Mesendoderm (in vitro differentiated cells): Measurements from ENCODE around the gene HUS1.

Experiments used
- DNase-seq: peaks from one replicate; pipeline ENCODE4 v3.0.0; 2013
- H2AK5ac ChIP-seq: 2 replicates; pipeline ENCODE4 v1.6.1; 2013; ENCODE audit warnings: low read length, inconsistent platforms
- H2BK120ac ChIP-seq: 2 replicates; pipeline ENCODE4 v1.6.1; 2013; ENCODE audit warnings: low read depth, mild to moderate bottlenecking, low read length, moderate library complexity, mixed read lengths
- H2BK15ac ChIP-seq: replicated peaks from 2 replicates; pipeline ENCODE4 v1.6.1; 2013; ENCODE audit warnings: low read depth, mild to moderate bottlenecking, moderate library complexity
- H2BK5ac ChIP-seq: 2 replicates; pipeline ENCODE4 v1.6.1; 2013; ENCODE audit warnings: low read length, inconsistent platforms
- H3K18ac ChIP-seq: 2 replicates; pipeline ENCODE4 v1.6.1; 2013; ENCODE audit warnings: mild to moderate bottlenecking, low read length, mixed read lengths
- H3K23ac ChIP-seq: one replicate; pipeline ENCODE4 v1.6.1; 2013; ENCODE audit warnings: low read length
- H3K27ac ChIP-seq: 2 replicates; pipeline ENCODE4 v1.5.1; 2013; ENCODE audit warnings: low read depth, mild to moderate bottlenecking, inconsistent platforms, low read length, moderate library complexity
- H3K27me3 ChIP-seq: 2 replicates; pipeline ENCODE4 v1.6.1; 2013; ENCODE audit warnings: low read length, control low read depth, mild to moderate bottlenecking, inconsistent platforms; ENCODE audit not compliant: insufficient read depth, poor library complexity
- H3K36me3 ChIP-seq: 2 replicates; pipeline ENCODE4 v1.6.1; 2013; ENCODE audit warnings: low read length, inconsistent platforms; ENCODE audit not compliant: control insufficient read depth, insufficient read depth
- H3K4ac ChIP-seq: one replicate; pipeline ENCODE4 v1.6.1; 2013; ENCODE audit warnings: low read depth, mild to moderate bottlenecking, low read length, moderate library complexity
- H3K4me1 ChIP-seq: 2 replicates; pipeline ENCODE4 v1.6.1; 2013; ENCODE audit warnings: low read depth, low read length, inconsistent platforms; ENCODE audit not compliant: control insufficient read depth
- H3K4me2 ChIP-seq: 2 replicates; pipeline ENCODE4 v1.6.1; 2013; ENCODE audit warnings: low read length
- H3K4me3 ChIP-seq: 2 replicates; pipeline ENCODE4 v1.5.1; 2013; ENCODE audit warnings: mild to moderate bottlenecking, low read length
- H3K56ac ChIP-seq: one replicate; pipeline ENCODE4 v1.6.1; 2013; ENCODE audit warnings: low read length
- H3K79me1 ChIP-seq: 2 replicates; pipeline ENCODE4 v1.6.1; 2013; ENCODE audit warnings: low read length, inconsistent platforms
- H3K79me2 ChIP-seq: 2 replicates; pipeline ENCODE4 v1.6.1; 2013; ENCODE audit warnings: mild to moderate bottlenecking, low read length; ENCODE audit not compliant: control insufficient read depth, insufficient read depth
- H3K9ac ChIP-seq: 2 replicates; pipeline ENCODE4 v1.6.1; 2013; ENCODE audit warnings: low read length, inconsistent platforms
- H4K5ac ChIP-seq: one replicate; pipeline ENCODE4 v1.6.1; 2013; ENCODE audit warnings: low read length
- H4K8ac ChIP-seq: one replicate; pipeline ENCODE4 v1.6.1; 2013; ENCODE audit warnings: low read depth, mild to moderate bottlenecking, control low read depth, low read length, moderate library complexity
- WGBS: extraction: QIAGEN DNeasy Blood & Tissue Kit; methylation state at CpG from one replicate; pipeline ENCODE4 v1.1.7; 2013; ENCODE audit warnings: low lambda C conversion rate, missing lambda C conversion rate; ENCODE audit not compliant: insufficient coverage; ENCODE audit errors: extremely low coverage; 5-methylcytosine and 5-hydroxymethylcytosine counted together

Gene HUS1

DNA sequence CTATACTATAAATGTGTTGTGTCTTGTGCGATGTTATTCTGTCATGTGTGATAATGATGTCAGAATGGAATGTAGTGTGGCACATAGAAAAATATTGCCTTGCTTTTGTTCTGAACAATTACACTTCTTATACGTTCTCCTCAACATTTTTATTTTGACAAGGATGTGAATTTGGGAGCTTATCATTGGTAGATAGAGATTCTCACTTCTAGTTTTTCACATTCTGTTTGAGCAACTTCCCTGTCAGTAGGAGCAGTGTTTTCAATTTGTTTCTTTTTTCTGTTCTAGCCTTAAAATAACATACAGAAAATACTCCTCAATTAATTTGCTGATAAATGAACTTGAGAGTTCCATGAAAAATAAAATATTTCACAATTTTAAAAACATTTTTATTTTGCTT lies 31.9 kb upstream of the HUS1 start:
- Histone ChIP-seq H4K5ac (no peak overlapping the region), H2BK5ac (no peak overlapping the region), H3K36me3 (no peaks in the 10 kb centered on the region), H3K56ac (no peak overlapping the region), H3K4ac (no peak overlapping the region), H3K27ac (no peak overlapping the region), H4K8ac (no peak overlapping the region), H3K4me2 (no peak overlapping the region), H2AK5ac (no peak overlapping the region), H2BK120ac (no peak overlapping the region), H3K27me3 (no peaks in the 10 kb centered on the region), H2BK15ac (no peak overlapping the region), H3K9ac (no peak overlapping the region), H3K4me3 (no peak overlapping the region), H3K23ac (no peak overlapping the region), H3K4me1 (peaks cover 5% of the 10 kb centered on the region), H3K79me1 (no peaks in the 10 kb centered on the region), H3K18ac (no peak overlapping the region), H3K79me2 (no peaks in the 10 kb centered on the region)
- DNase-seq, result no peak
- WGBS, result no CpG with 5 or more reads among the region's 2 CpGs

DNA sequence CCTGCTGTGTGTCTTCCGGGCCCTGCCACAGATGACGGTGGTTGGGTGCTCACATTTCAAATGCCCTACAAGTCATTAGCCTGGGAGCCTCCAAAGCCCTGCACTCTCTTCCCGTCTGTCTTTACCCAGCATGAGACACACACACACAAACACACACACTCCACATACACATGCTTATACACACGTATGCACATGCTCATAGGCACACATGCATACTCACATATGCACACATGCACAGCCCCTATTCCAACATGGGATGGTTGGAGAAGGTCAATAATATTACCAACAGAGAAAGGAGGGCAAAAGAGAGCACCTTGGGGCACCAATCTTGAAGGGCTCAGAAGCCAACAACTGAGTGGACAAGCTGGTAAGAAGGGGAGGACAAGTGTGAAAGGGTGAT lies 30.5 kb upstream of the HUS1 start:
- Histone ChIP-seq H3K9ac (no peak overlapping the region), H2BK15ac (no peak overlapping the region), H3K18ac (no peak overlapping the region), H3K23ac (no peak overlapping the region), H2AK5ac (peak overlapping the region; percentile 34), H3K27ac (no peak overlapping the region), H3K4ac (no peak overlapping the region), H4K5ac (no peak overlapping the region), H2BK5ac (no peak overlapping the region), H3K36me3 (no peaks in the 10 kb centered on the region), H3K4me2 (no peak overlapping the region), H3K79me2 (no peaks in the 10 kb centered on the region), H3K56ac (no peak overlapping the region), H3K4me3 (no peak overlapping the region), H4K8ac (no peak overlapping the region), H3K79me1 (no peaks in the 10 kb centered on the region), H2BK120ac (no peak overlapping the region), H3K4me1 (peaks cover 5% of the 10 kb centered on the region), H3K27me3 (no peaks in the 10 kb centered on the region)
- no peak for DNase-seq
- WGBS, result no CpG with 5 or more reads among the region's 4 CpGs

DNA sequence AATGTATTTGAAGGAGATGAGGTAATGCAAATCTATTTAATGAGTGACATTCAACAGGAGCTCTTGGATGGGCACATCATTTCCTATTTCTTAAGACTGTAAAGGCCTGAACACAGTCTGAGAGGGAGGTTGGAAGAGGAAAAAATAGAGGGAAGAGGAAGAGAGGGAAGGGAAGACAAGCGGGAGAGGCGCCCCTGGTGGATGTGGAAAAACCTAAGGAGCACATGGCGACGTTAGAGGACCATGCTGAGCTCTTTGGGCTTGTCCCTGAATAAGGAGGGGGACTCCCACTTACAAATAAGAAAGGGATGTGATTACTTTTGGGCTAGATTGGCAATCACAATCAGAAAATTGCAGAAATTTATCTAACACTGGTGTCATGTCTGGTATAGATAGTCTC lies 29.8 kb upstream of the HUS1 start:
- WGBS, result no CpG with 5 or more reads among the region's 4 CpGs

DNA sequence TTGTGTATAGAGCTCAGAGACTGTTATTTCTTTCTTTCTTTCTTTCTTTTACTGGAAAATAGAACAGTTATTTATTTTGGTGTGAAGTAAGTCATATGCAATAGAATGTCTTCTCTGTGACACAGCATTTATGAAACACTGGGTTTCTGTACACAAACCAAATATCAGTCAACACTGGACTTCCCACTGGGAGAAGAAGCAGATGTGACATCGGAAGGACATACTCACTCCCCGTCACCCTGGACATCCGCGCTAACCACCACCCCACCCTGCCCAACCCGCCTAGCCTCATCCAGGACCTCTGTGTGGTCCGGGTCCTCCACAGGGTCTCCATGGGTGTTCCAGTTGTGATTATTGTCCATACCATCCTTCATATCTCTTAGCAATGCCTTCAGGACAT lies 27.5 kb upstream of the HUS1 start:
- no peak overlapping the region for H2BK15ac ChIP-seq

More for the DNA sequence above, 29.8 kb upstream of the HUS1 start:
- H3K9ac ChIP-seq, result no peak overlapping the region
- H3K27ac ChIP-seq, result no peak overlapping the region
- no peak overlapping the region for H3K4ac ChIP-seq
- H3K18ac ChIP-seq, result no peak overlapping the region
- no peak overlapping the region for H2BK15ac ChIP-seq
- no peak overlapping the region for H3K4me2 ChIP-seq
- no peak overlapping the region for H4K8ac ChIP-seq
- no peak for DNase-seq
- no peak overlapping the region for H2BK5ac ChIP-seq
- H3K4me3 ChIP-seq, result no peak overlapping the region
- H3K79me1 ChIP-seq, result no peaks in the 10 kb centered on the region
- H4K5ac ChIP-seq, result no peak overlapping the region
- H3K79me2 ChIP-seq, result no peaks in the 10 kb centered on the region
- no peak overlapping the region for H2AK5ac ChIP-seq
- no peaks in the 10 kb centered on the region for H3K36me3 ChIP-seq
- H3K23ac ChIP-seq, result no peak overlapping the region
- H3K27me3 ChIP-seq, result no peaks in the 10 kb centered on the region
- H2BK120ac ChIP-seq, result no peak overlapping the region
- H3K56ac ChIP-seq, result no peak overlapping the region
- H3K4me1 ChIP-seq, result peaks cover 5% of the 10 kb centered on the region

DNA sequence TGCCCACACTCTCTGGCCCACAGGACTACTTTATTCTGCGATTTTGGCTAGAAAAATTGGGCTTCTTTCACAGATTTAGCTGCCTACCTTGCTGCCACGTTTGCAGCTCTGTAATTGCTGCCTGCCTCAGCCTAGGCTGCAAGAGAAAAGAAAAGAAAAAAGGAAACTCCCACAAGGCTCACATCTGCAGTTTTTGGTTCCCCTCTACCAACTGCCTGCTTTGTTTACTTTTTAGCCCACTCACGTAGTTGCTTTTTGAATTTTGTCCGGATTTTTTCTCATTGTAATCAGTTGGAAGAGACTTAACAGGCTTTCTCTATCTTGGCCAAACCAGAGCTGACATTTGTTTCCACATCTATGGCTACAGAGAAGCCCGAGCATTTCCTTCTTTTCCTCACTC lies 25.2 kb upstream of the HUS1 start:
- WGBS, result no CpG with 5 or more reads among the region's 5 CpGs
- Histone ChIP-seq H3K18ac (no peak overlapping the region), H3K79me1 (no peaks in the 10 kb centered on the region), H2BK5ac (no peak overlapping the region), H2BK15ac (no peak overlapping the region), H3K4me3 (no peak overlapping the region), H3K4me1 (peaks cover 2% of the 10 kb centered on the region), H3K23ac (no peak overlapping the region), H4K8ac (no peak overlapping the region), H3K79me2 (no peaks in the 10 kb centered on the region), H3K27ac (no peak overlapping the region), H3K56ac (no peak overlapping the region), H3K4me2 (no peak overlapping the region), H3K36me3 (no peaks in the 10 kb centered on the region), H4K5ac (no peak overlapping the region), H3K4ac (no peak overlapping the region), H3K27me3 (no peaks in the 10 kb centered on the region), H2AK5ac (no peak overlapping the region), H3K9ac (no peak overlapping the region), H2BK120ac (no peak overlapping the region)
- DNase-seq, result no peak

More for the DNA sequence above, 27.5 kb upstream of the HUS1 start:
- H3K36me3 ChIP-seq, result no peaks in the 10 kb centered on the region
- H3K4ac ChIP-seq, result no peak overlapping the region
- no peak overlapping the region for H3K27ac ChIP-seq
- no peak overlapping the region for H3K23ac ChIP-seq
- DNase-seq, result no peak
- H3K79me1 ChIP-seq, result no peaks in the 10 kb centered on the region
- no peaks in the 10 kb centered on the region for H3K27me3 ChIP-seq
- no peaks in the 10 kb centered on the region for H3K79me2 ChIP-seq
- no peak overlapping the region for H3K4me2 ChIP-seq
- peaks cover 5% of the 10 kb centered on the region for H3K4me1 ChIP-seq
- no peak overlapping the region for H3K56ac ChIP-seq
- no peak overlapping the region for H3K4me3 ChIP-seq
- WGBS, result no CpG with 5 or more reads among the region's 6 CpGs
- no peak overlapping the region for H3K9ac ChIP-seq
- H4K8ac ChIP-seq, result no peak overlapping the region
- no peak overlapping the region for H3K18ac ChIP-seq
- no peak overlapping the region for H2AK5ac ChIP-seq
- no peak overlapping the region for H2BK120ac ChIP-seq
- H2BK5ac ChIP-seq, result no peak overlapping the region
- H4K5ac ChIP-seq, result no peak overlapping the region

DNA sequence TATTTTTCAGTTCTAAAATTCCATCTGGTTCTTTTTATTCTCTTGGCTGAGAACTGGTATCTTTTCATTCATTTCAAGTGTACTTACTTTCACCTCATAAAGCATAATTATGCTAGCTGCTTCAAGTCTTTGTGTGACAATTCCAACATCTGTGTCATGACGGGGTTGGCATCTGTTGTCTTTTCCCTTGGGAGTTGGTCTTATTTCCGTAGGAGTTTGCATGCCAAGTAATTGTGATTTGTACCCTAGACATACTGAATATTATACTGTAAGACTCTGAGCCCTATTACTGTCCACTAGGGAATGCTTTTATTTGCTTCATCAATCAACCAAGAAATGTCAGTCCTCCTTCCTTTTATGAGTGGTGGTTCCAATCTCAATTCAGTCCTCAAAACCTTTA lies 24.6 kb upstream of the HUS1 start:
- no peak for DNase-seq
- Histone ChIP-seq H2BK120ac (no peak overlapping the region), H3K36me3 (no peaks in the 10 kb centered on the region), H2AK5ac (no peak overlapping the region), H2BK5ac (no peak overlapping the region), H3K4ac (no peak overlapping the region), H3K23ac (no peak overlapping the region), H2BK15ac (no peak overlapping the region), H3K79me1 (no peaks in the 10 kb centered on the region), H4K8ac (no peak overlapping the region), H3K27ac (no peak overlapping the region), H3K9ac (no peak overlapping the region), H3K56ac (no peak overlapping the region), H3K4me1 (peaks cover 2% of the 10 kb centered on the region), H3K27me3 (no peaks in the 10 kb centered on the region), H3K4me3 (no peak overlapping the region), H3K18ac (no peak overlapping the region), H3K4me2 (no peak overlapping the region), H4K5ac (no peak overlapping the region), H3K79me2 (no peaks in the 10 kb centered on the region)
- no CpG with 5 or more reads among the region's 2 CpGs for WGBS
